MCF 10A (cell line): ENCODE data around the gene TUBGCP6. TPM values are rescaled to one million over a fixed set of nuclear protein-coding genes. Genes with fewer than 3 reads are reported as not detected.

ENCODE experiments used
- BruUV-seq: library from RNA; stranded (reverse); fragments of 400-500 nt; replicated peaks from 2 replicates; lab custom pipeline; 2021; lab: Mats Ljungman, UMichigan
- CTCF ChIA-PET: fragments of 300-600 bp; sonication (Branson Sonifier 250); formaldehyde crosslinking; extraction: SDS; loops from one replicate; lab custom pipeline; 2021; ENCODE audit warnings: antibody characterized with exemption, inconsistent platforms; lab: Yijun Ruan, JAX
- POLR2A ChIA-PET: fragments of 300-600, 350-650 bp; sonication (Branson Sonifier 250); formaldehyde crosslinking; extraction: SDS; loops from one replicate; lab custom pipeline; 2020; ENCODE audit warnings: antibody characterized with exemption, inconsistent platforms; lab: Yijun Ruan, JAX
- DNase-seq: peaks from one replicate; pipeline ENCODE4 v3.0.0-alpha.2; 2018; ENCODE audit not compliant: unreplicated experiment
- H3K27ac Mint-ChIP-seq: one replicate; pipeline ENCODE4 v1.8.0; 2022; ENCODE audit warnings: mild to moderate bottlenecking, low read depth, mixed read lengths; ENCODE audit not compliant: unreplicated experiment
- H3K27me3 Mint-ChIP-seq: one replicate; pipeline ENCODE4 v1.8.0; 2022; ENCODE audit warnings: mixed read lengths; ENCODE audit not compliant: insufficient read depth, unreplicated experiment
- H3K36me3 Mint-ChIP-seq: one replicate; pipeline ENCODE4 v1.8.0; 2022; ENCODE audit warnings: mild to moderate bottlenecking, moderate library complexity, mixed read lengths; ENCODE audit not compliant: insufficient read depth, unreplicated experiment
- H3K4me1 Mint-ChIP-seq: one replicate; pipeline ENCODE4 v1.8.0; 2022; ENCODE audit warnings: mixed read lengths; ENCODE audit not compliant: insufficient read depth, unreplicated experiment
- H3K4me3 Mint-ChIP-seq: one replicate; pipeline ENCODE4 v1.8.0; 2022; ENCODE audit warnings: mild to moderate bottlenecking, moderate library complexity, mixed read lengths; ENCODE audit not compliant: unreplicated experiment
- H3K9me3 Mint-ChIP-seq: one replicate; pipeline ENCODE4 v1.8.0; 2022; ENCODE audit warnings: mixed read lengths; ENCODE audit not compliant: unreplicated experiment
- CTCF ChIP-seq: fragments of 200-600 bp; IDR thresholded peaks from one replicate; pipeline ENCODE4 v1.8.0; 2022; ENCODE audit warnings: antibody characterized with exemption, mild to moderate bottlenecking; ENCODE audit not compliant: unreplicated experiment
- intact Hi-C: fragments of 100-400 bp; cut with micrococcal nuclease; formaldehyde crosslinking; loops from 2 replicates; pipeline ENCODE4 v1.14.1; 2022
- total RNA-seq: library from RNA; stranded (reverse); gene quantifications from 2 replicates; pipeline ENCODE4 v1.2.3, GENCODE V29; 2022

The TUBGCP6 gene
- total RNA-seq, 1 experiment from 2014 or later: 27.9 TPM

DNA sequence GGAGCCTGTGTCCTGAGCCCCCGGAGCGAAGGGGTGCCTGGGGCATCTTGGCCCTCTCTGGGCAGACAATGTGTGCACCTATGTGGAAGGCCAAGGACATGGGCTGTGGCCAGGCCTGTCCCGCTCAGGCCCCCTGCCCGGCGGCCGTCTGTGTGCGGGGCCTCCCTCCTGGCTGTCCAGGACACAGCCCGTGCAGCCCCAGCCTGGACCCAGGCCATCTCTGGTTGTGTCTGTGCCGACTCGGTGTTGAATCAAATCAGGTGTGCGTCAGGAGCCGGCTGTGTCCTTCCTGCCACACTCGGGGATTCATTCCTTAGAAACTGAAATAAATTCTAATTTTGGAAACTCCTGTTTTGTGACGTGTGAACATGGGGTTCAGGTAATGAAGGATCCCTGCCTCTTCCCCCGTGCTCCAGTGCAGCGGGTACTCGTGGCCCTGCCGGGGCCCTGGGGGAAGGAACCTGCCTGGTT lies 45.5 kb downstream of the TUBGCP6 start:
- Mint-ChIP-seq H3K4me1 (no peaks in the 10 kb centered on the region), H3K27ac (no peak overlapping the region), H3K36me3 (peaks cover 38% of the 10 kb centered on the region), H3K9me3 (no peaks in the 10 kb centered on the region), H3K4me3 (peak overlapping the region; percentile 64), H3K27me3 (no peaks in the 10 kb centered on the region)
- DNase-seq: no peak
- POLR2A ChIA-PET: interaction anchor here (0.8 kb wide), 1 partner anchor 12 kb away, joined by 4 read pairs; no protein-coding TSS in a partner anchor
- BruUV-seq: no TSS peak
- intact Hi-C loops: no loop called here
- TF ChIP-seq CTCF: no peak
- CTCF ChIA-PET: interaction anchor here (0.7 to 1.5 kb wide), 3 partner anchors 9 to 52 kb away, joined by 3 to 6 read pairs (median 3); no protein-coding TSS in a partner anchor

DNA sequence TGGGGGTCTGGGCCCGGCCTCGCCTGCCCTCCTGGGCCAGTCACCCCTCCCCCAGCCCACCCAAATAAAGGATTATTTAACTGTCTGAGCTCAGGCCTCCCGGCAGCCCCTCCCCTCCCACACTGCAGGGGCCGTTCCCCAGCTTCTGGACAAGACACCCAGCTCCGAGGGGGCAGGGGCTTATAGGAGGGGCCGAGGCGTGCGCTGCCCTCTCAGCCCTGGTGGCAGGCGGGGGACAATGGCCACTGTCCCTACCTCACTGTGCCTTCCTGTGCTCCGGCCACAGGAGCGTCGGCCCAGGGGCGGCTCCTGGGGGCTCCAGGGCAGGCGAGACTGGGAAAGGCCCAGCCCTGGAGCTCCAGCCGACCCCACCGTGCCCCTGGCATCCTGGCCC lies 46.2 kb downstream of the TUBGCP6 start:
- Mint-ChIP-seq H3K4me3 (no peak overlapping the region), H3K4me1 (no peaks in the 10 kb centered on the region), H3K27ac (no peak overlapping the region), H3K27me3 (no peaks in the 10 kb centered on the region), H3K9me3 (no peaks in the 10 kb centered on the region), H3K36me3 (peaks cover 39% of the 10 kb centered on the region)
- BruUV-seq: no TSS peak
- no peak for DNase-seq
- ChIA-PET CTCF (interaction anchor here (0.9 to 1.5 kb wide), 2 partner anchors 8 to 25 kb away, joined by 3 to 6 read pairs; no protein-coding TSS in a partner anchor), POLR2A (no interaction called here)
- TF ChIP-seq CTCF: no peak
- intact Hi-C loops: no loop called here

GRCh38 chr22:50197856-50198623 lies 46.8 kb downstream of the TUBGCP6 start:
- Mint-ChIP-seq H3K27me3 (no peaks in the 10 kb centered on the region), H3K9me3 (no peaks in the 10 kb centered on the region), H3K36me3 (peaks cover 40% of the 10 kb centered on the region), H3K4me3 (no peak overlapping the region), H3K4me1 (no peaks in the 10 kb centered on the region), H3K27ac (no peak overlapping the region)
- ChIA-PET POLR2A (no interaction called here), CTCF (no interaction called here)
- BruUV-seq: no TSS peak
- DNase-seq: no peak
- intact Hi-C loops: no loop called here
- TF ChIP-seq CTCF: no peak

DNA sequence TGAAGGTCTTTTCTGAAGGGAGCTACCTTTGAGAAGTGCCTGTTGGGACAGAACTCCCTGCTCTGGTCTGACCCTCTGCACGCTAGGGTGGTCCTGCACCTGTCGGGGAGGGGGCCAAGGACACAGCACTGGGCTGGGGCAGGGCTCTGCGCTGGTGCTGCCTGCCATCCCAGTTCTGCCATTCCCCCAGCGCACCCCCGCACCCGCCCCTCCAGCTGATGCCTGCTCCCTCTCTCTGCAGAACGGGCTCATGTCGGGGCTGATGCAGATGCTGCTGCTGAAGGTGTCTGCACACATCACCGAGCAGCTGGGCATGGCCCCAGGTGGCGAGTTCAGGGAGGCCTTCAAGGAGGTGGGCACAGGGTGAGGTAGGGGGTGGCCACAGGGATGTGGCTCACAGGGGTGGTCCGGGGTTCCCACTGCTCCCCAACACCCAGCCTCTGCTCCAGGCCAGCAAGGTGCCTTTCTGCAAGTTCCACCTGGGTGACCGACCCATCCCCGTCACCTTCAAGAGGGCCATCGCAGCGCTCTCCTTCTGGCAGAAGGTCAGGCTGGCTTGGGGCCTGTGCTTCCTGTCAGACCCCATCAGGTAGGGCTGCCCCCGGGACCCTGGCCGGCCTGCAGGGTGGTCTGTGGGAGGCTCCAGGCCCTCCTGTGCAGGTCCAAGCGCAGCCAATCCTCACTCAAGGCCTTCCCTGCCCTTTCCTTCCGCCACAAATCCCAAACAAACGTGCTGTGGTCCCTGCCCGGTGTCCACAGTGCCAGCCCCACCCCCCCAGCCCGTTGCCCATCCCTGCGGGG lies 47.6 kb downstream of the TUBGCP6 start:
- intact Hi-C loops: no loop called here
- ChIA-PET CTCF (no interaction called here), POLR2A (no interaction called here)
- DNase-seq: no peak
- Mint-ChIP-seq H3K4me1 (no peaks in the 10 kb centered on the region), H3K9me3 (no peaks in the 10 kb centered on the region), H3K27me3 (no peaks in the 10 kb centered on the region), H3K4me3 (no peak overlapping the region), H3K36me3 (peaks cover 36% of the 10 kb centered on the region), H3K27ac (no peak overlapping the region)
- no peak for TF ChIP-seq CTCF
- BruUV-seq: no TSS peak
